Tibial artery (tissue), 4 donors: ENCODE measurements around the gene IGSF21.
A peak's percentile ranks its signal among the peaks of the same experiment; 100 is the strongest.

ENCODE experiments used
- DNase-seq, 2 donors: peaks; one replicate each; pipeline ENCODE4 v3.0.0-alpha.2; 2019
- H3K27ac ChIP-seq, 2 donors: fragments of 200-600 bp; sonication (generic) in 1 of 2; 1 replicate in 1 of 2; 2 replicates in 1 of 2; pipeline ENCODE4 v1.5.1; 2018 to 2019; ENCODE audit warnings: mild to moderate bottlenecking in 1 of 2
- H3K27me3 ChIP-seq, 2 donors: fragments of 200-600 bp; sonication (generic) in 1 of 2; one replicate each; pipeline versions ENCODE4 v1.5.1 to v1.6.0; 2016 to 2019
- H3K36me3 ChIP-seq, 3 donors: fragments of 200-600 bp; sonication (generic) in 2 of 3; one replicate each; pipeline ENCODE4 v1.5.1; 2016 to 2019; ENCODE audit warnings: mild to moderate bottlenecking in 2 of 3
- H3K4me1 ChIP-seq, 4 donors: fragments of 200-600 bp; sonication (generic) in 2 of 4; 1 replicate in 3 of 4; 2 replicates in 1 of 4; pipeline ENCODE4 v1.5.1; 2016 to 2019
- H3K4me3 ChIP-seq, 2 donors: fragments of 200-600 bp; sonication (generic) in 1 of 2; 1 replicate in 1 of 2; 2 replicates in 1 of 2; pipeline ENCODE4 v1.5.1; 2018 to 2019; ENCODE audit warnings: mild to moderate bottlenecking in 2 of 2
- H3K9me3 ChIP-seq, 3 donors: fragments of 200-600 bp; sonication (generic) in 1 of 3; one replicate each; pipeline ENCODE4 v1.5.1; 2016 to 2019
- CTCF ChIP-seq, 2 experiments: fragments of 200-600 bp in 1 of 2; fragments of 450-650 bp in 1 of 2; IDR thresholded peaks; one replicate each; pipeline ENCODE4 v1.5.1; 2017 to 2019; ENCODE audit warnings: antibody characterized with exemption in 2 of 2, mild to moderate bottlenecking in 1 of 2, moderate library complexity in 1 of 2
- intact Hi-C: fragments of 100-400 bp; cut with DNase I; formaldehyde crosslinking; loops from one replicate; pipeline ENCODE4 v1.15.0; 2023; ENCODE audit warnings: low total_unique reads

IGSF21 gene

GRCh38 chr1:18103788-18104421 lies 3.7 kb upstream of the IGSF21 start:
- no peak for DNase-seq
- Histone ChIP-seq H3K27ac (no peak overlapping the region), H3K36me3 (no peaks in the 10 kb centered on the region), H3K27me3 (peaks cover 0 to 51% of the 10 kb centered on the region in 2 donors), H3K4me3 (no peak overlapping the region), H3K9me3 (no peaks in the 10 kb centered on the region), H3K4me1 (peaks cover 0 to 21% (median 18%) of the 10 kb centered on the region in 4 donors)
- intact Hi-C loops = loop anchor here (5.0 kb wide), 2 partner anchors 442 to 612 kb away; no protein-coding TSS in a partner anchor
- TF ChIP-seq CTCF (IDR thresholded peaks at IDR 0.05) = no peak

- H3K36me3 ChIP-seq = no peaks in the 10 kb centered on the region
- no peak overlapping the region for H3K27ac ChIP-seq
- H3K27me3 ChIP-seq = peaks cover 0 to 55% of the 10 kb centered on the region in 2 donors
- intact Hi-C loops = loop anchor here (5.0 kb wide), 2 partner anchors 442 to 612 kb away; no protein-coding TSS in a partner anchor
- H3K9me3 ChIP-seq = no peaks in the 10 kb centered on the region
- no peak overlapping the region for H3K4me3 ChIP-seq
- no peak for DNase-seq
- H3K4me1 ChIP-seq = peaks cover 0 to 29% (median 25%) of the 10 kb centered on the region in 4 donors
- TF ChIP-seq CTCF (IDR thresholded peaks at IDR 0.05) = no peak
Observed at GRCh38 chr1:18104546-18105100, 3.0 kb upstream of the IGSF21 start.

GRCh38 chr1:18105196-18105595 lies 2.4 kb upstream of the IGSF21 start:
- Histone ChIP-seq H3K9me3 (no peaks in the 10 kb centered on the region), H3K27me3 (peaks cover 0 to 61% of the 10 kb centered on the region in 2 donors), H3K27ac (no peak overlapping the region), H3K36me3 (no peaks in the 10 kb centered on the region), H3K4me1 (peaks cover 0 to 34% (median 30%) of the 10 kb centered on the region in 4 donors), H3K4me3 (no peak overlapping the region)
- intact Hi-C loops = no loop called here
- no peak for DNase-seq
- no peak for TF ChIP-seq CTCF (IDR thresholded peaks at IDR 0.05)

GRCh38 chr1:18108299-18109057 lies 880 bp downstream of the IGSF21 start:
- H3K4me1 ChIP-seq = peaks cover 0 to 49% (median 44%) of the 10 kb centered on the region in 4 donors
- peak overlapping the region; percentile 37 to 38 for H3K4me3 ChIP-seq
- H3K27ac ChIP-seq = no peak overlapping the region
- no peak for DNase-seq
- H3K27me3 ChIP-seq = peaks cover 0 to 90% of the 10 kb centered on the region in 2 donors
- no peaks in the 10 kb centered on the region for H3K9me3 ChIP-seq
- TF ChIP-seq CTCF (IDR thresholded peaks at IDR 0.05) = no peak
- H3K36me3 ChIP-seq = no peaks in the 10 kb centered on the region
- intact Hi-C loops = no loop called here

GRCh38 chr1:18109058-18109755 lies 1.6 kb downstream of the IGSF21 start:
- H3K36me3 ChIP-seq = no peaks in the 10 kb centered on the region
- intact Hi-C loops = no loop called here
- H3K27me3 ChIP-seq = peaks cover 0 to 95% of the 10 kb centered on the region in 2 donors
- no peak for TF ChIP-seq CTCF (IDR thresholded peaks at IDR 0.05)
- DNase-seq = no peak
- H3K4me1 ChIP-seq = peaks cover 0 to 49% (median 44%) of the 10 kb centered on the region in 4 donors
- H3K9me3 ChIP-seq = no peaks in the 10 kb centered on the region
- no peak overlapping the region for H3K27ac ChIP-seq
- peak overlapping the region; percentile 37 to 38 for H3K4me3 ChIP-seq
